Vagina (tissue), 2 donors: ENCODE measurements around the gene SUPV3L1. TPM values are rescaled to one million over a fixed set of nuclear protein-coding genes. Genes with fewer than 3 reads are reported as not detected.

Experiments used
- DNase-seq, 2 donors: peaks; one replicate each; pipeline ENCODE4 v3.0.0-alpha.2; 2017; ENCODE audit errors: extremely low spot score in 2 of 2
- H3K27ac ChIP-seq: fragments of 200-600 bp; sonication (generic); one replicate; pipeline ENCODE4 v1.5.1; 2019
- H3K27me3 ChIP-seq: fragments of 200-600 bp; sonication (generic); one replicate; pipeline ENCODE4 v1.5.1; 2019
- H3K36me3 ChIP-seq, 2 donors: fragments of 200-600 bp; sonication (generic); one replicate each; pipeline ENCODE4 v1.5.1; 2017 to 2019
- H3K4me1 ChIP-seq: fragments of 200-600 bp; sonication (generic); one replicate; pipeline ENCODE4 v1.5.1; 2019
- H3K4me3 ChIP-seq, 2 donors: fragments of 200-600 bp; sonication (generic); 1 replicate in 1 of 2; 2 replicates in 1 of 2; pipeline ENCODE4 v1.5.1; 2016 to 2019
- H3K9me3 ChIP-seq: fragments of 200-600 bp; sonication (generic); one replicate; pipeline ENCODE4 v1.5.1; 2019
- POLR2A ChIP-seq, 2 donors: fragments of 450-650 bp; IDR thresholded peaks; one replicate each; pipeline ENCODE4 v1.6.1; 2017; ENCODE audit warnings: antibody characterized with exemption in 2 of 2, mild to moderate bottlenecking in 2 of 2, moderate library complexity in 2 of 2
- POLR2AphosphoS5 ChIP-seq, 2 donors: sonication (generic); formaldehyde crosslinking; IDR thresholded peaks; one replicate each; pipeline ENCODE4 v1.9.0; 2017; ENCODE audit warnings: antibody characterized with exemption in 2 of 2, mild to moderate bottlenecking in 2 of 2, low read depth in 1 of 2; ENCODE audit not compliant: insufficient read depth in 1 of 2
- intact Hi-C: fragments of 100-400 bp; cut with DNase I; formaldehyde crosslinking; loops from one replicate; pipeline ENCODE4 v1.15.1; 2023
- total RNA-seq: library from RNA; depleted of rRNA; stranded (reverse); fragments of >200 nt; gene quantifications from one replicate; pipeline ENCODE4 v1.2.3, GENCODE V29; 2016
- TF ChIP-seq, protein P1 (sequence below), 3 experiments: fragments of 450-650 bp in 2 of 3; fragments of 200-600 bp in 1 of 3; sonication (generic) in 1 of 3; IDR thresholded peaks; one replicate each; pipeline ENCODE4 v1.5.1; 2017 to 2019; ENCODE audit warnings: antibody characterized with exemption in 3 of 3, mild to moderate bottlenecking in 2 of 3, moderate library complexity in 2 of 3

Gene SUPV3L1
- total RNA-seq, 1 donor from 2014 or later = 27.5 TPM

DNA sequence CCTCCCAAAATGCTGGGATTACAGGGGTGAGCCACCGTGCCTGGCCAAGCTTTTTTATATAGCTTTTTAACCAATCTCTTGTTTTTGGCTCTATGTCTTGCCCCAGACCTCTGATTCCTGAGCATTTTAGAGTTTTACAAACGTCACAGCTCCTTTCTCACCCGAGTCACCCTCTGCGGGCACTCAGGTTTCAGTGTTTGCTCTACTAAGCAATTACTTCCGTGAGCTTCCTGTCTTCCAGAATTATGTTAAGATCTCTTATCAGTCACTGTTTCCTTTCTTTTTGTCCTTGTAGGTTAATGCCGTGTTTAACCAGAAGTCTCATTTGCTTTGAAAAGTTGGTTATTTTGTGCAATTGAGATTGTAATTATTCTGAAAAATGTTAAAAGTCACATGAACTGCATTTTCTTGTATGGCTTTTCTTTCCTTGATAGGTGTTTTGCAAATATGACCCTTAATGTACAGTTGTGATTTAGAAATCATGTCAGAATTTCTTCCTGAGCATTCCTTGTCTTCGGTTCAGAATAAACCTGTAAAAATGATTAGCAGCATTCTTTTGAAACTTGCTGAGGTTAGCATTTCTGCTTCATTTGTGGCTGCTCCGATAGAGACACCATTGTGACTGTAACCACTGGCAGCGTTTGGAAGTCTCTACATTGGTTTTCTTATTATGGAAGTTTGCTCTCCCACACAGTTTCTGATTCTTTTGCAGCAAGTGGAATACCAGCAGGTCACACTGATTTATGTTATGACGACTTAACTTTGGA, 35.6 kb downstream of the SUPV3L1 start:
- peaks cover 6% of the 10 kb centered on the region for H3K4me1 ChIP-seq
- no peak overlapping the region for H3K27ac ChIP-seq
- no peak for DNase-seq
- TF ChIP-seq, protein P1, sequence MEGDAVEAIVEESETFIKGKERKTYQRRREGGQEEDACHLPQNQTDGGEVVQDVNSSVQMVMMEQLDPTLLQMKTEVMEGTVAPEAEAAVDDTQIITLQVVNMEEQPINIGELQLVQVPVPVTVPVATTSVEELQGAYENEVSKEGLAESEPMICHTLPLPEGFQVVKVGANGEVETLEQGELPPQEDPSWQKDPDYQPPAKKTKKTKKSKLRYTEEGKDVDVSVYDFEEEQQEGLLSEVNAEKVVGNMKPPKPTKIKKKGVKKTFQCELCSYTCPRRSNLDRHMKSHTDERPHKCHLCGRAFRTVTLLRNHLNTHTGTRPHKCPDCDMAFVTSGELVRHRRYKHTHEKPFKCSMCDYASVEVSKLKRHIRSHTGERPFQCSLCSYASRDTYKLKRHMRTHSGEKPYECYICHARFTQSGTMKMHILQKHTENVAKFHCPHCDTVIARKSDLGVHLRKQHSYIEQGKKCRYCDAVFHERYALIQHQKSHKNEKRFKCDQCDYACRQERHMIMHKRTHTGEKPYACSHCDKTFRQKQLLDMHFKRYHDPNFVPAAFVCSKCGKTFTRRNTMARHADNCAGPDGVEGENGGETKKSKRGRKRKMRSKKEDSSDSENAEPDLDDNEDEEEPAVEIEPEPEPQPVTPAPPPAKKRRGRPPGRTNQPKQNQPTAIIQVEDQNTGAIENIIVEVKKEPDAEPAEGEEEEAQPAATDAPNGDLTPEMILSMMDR (IDR thresholded peaks at IDR 0.05) = no peak
- TF ChIP-seq POLR2A (IDR thresholded peaks at IDR 0.05) = no peak
- no peak for TF ChIP-seq POLR2AphosphoS5 (IDR thresholded peaks at IDR 0.05; ENCODE audit: insufficient read depth in 1 of 2, low read depth in 1 of 2)
- no peaks in the 10 kb centered on the region for H3K27me3 ChIP-seq
- H3K36me3 ChIP-seq = no peaks in the 10 kb centered on the region
- H3K9me3 ChIP-seq = no peaks in the 10 kb centered on the region
- intact Hi-C loops = no loop called here
- no peak overlapping the region for H3K4me3 ChIP-seq

DNA sequence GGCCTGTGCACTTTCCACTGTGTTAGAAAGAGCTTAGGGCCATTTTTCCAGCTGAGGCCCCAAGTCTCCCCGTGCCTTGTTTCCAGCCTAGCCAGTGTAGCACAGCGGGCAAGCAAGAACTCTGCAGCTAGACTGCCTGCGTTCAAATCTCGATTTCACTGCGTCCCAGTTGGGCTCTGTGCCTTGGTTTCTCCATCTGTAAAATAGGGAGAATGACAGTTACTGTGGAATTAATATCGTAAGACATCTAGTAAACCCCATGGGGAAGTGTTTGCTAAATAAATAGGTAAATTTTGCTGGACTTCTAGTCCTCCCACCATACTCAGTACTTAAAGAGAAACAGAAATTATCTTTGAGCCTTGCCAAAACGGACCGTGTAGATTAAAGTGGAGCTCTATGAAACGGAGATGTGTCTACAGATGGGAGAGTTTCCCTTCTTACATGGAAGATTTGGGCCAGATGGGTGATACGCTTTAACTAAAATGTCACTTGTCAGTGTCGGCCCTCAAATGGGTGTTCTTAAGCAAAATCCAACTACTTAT, 36.6 kb downstream of the SUPV3L1 start:
- no peaks in the 10 kb centered on the region for H3K9me3 ChIP-seq
- H3K36me3 ChIP-seq = no peaks in the 10 kb centered on the region
- TF ChIP-seq POLR2AphosphoS5 (IDR thresholded peaks at IDR 0.05; ENCODE audit: insufficient read depth in 1 of 2, low read depth in 1 of 2) = no peak
- TF ChIP-seq, protein P1 (IDR thresholded peaks at IDR 0.05) = no peak
- TF ChIP-seq POLR2A (IDR thresholded peaks at IDR 0.05) = no peak
- no peak overlapping the region for H3K4me3 ChIP-seq
- DNase-seq = no peak
- H3K27ac ChIP-seq = no peak overlapping the region
- H3K4me1 ChIP-seq = peaks cover 10% of the 10 kb centered on the region
- no peaks in the 10 kb centered on the region for H3K27me3 ChIP-seq
- intact Hi-C loops = no loop called here

DNA sequence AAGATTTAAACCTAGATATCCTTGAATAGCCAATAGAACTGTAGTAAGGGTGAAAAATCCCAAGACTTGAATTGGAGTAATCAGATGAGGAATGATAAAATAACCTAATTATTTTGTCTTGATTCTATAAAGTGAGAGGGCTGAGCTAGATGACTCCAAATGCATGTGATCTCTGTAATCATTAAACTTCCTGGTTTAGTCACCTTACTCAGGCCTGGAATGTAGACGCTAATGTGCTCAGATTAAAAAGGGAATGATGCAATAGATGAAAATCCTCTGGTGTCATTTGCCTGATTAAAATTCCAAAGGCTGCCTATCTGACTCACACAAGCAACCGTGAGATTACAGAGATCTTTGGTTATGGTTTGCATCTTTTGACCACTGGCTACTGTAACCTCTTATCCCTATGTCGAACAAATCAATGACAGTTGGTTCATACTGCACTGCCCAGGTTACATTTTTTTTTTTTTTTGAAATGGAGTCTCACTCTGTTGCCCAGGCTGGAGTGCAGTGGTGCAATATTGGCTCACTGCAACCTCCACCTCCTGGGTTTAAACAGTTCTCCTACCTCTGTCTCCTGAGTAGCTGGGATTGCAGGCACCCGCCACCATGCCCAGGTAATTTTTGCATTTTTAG, 37.2 kb downstream of the SUPV3L1 start:
- H3K27me3 ChIP-seq = no peaks in the 10 kb centered on the region
- intact Hi-C loops = no loop called here
- H3K36me3 ChIP-seq = no peaks in the 10 kb centered on the region
- peak in 1 of 2 donors; percentile 84 for TF ChIP-seq POLR2AphosphoS5 (IDR thresholded peaks at IDR 0.05; ENCODE audit: insufficient read depth in 1 of 2, low read depth in 1 of 2)
- TF ChIP-seq, protein P1 (IDR thresholded peaks at IDR 0.05) = no peak
- no peak overlapping the region for H3K4me3 ChIP-seq
- no peak overlapping the region for H3K27ac ChIP-seq
- DNase-seq = no peak
- no peaks in the 10 kb centered on the region for H3K9me3 ChIP-seq
- peaks cover 15% of the 10 kb centered on the region for H3K4me1 ChIP-seq

DNA sequence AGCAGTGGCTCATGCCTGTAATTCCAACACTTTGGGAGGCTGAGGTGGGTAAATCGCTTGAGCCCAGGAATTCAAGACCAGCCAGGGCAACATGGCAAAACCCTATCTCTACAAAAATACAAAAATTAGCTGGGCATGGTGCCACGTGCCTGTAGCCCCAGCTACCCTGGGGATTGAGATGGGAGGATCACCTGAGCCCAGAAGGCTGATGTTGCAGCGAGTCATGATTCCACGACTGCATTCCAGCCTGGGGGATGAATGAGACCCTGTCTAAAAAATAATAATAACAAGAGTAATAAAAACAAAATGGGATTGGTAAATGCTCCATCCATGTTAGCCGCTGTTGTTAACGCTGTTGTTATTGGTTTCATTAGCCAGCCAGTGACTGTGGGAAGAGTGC, 38.8 kb downstream of the SUPV3L1 start:
- H3K36me3 ChIP-seq = no peaks in the 10 kb centered on the region
- H3K4me1 ChIP-seq = peaks cover 19% of the 10 kb centered on the region
- no peaks in the 10 kb centered on the region for H3K27me3 ChIP-seq
- no peaks in the 10 kb centered on the region for H3K9me3 ChIP-seq
- no peak overlapping the region for H3K27ac ChIP-seq
- TF ChIP-seq POLR2AphosphoS5 (IDR thresholded peaks at IDR 0.05; ENCODE audit: insufficient read depth in 1 of 2, low read depth in 1 of 2) = no peak
- TF ChIP-seq, protein P1 (IDR thresholded peaks at IDR 0.05) = no peak
- no peak for TF ChIP-seq POLR2A (IDR thresholded peaks at IDR 0.05)
- DNase-seq = no peak
- intact Hi-C loops = no loop called here
- H3K4me3 ChIP-seq = no peak overlapping the region

DNA sequence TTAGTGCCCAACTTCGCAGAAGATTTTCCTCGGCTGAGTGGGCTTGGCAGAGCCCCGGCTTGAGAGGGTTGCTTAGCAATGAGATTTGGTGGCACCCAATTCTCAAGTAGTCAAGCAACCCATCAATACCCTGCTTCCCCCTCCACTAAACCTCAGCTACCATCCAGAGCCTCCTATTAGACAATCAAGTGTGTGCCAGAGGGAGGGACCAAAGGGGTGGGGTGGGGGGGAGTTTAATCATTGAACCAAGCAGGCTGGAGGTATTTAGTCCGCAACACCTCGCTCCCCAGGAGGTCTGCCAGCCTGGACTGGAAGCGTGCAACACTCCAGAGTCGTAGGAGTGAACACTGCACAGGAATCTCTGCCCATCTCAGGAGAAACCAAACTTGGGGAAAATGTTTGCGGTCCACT, 40.0 kb downstream of the SUPV3L1 start, which contains the start of gene HKDC1:
TSS of gene HKDC1 (plus strand) at position 292 of the 411 bp plus-strand sequence. CDS start at position 396, 104 bp downstream.
- Histone ChIP-seq H3K4me3 (no peak within 1 kb of the TSS), H3K27ac (no peak within 1 kb of the TSS), H3K4me1 (peaks cover 19% of the 10 kb centered on the region), H3K27me3 (no peaks in the 10 kb centered on the region), H3K9me3 (no peaks in the 10 kb centered on the region), H3K36me3 (no peaks in the 10 kb centered on the region)
- intact Hi-C loops = no loop called here
- DNase-seq = no peak
- TF ChIP-seq POLR2A (IDR thresholded peaks at IDR 0.05) (no peak), POLR2AphosphoS5 (IDR thresholded peaks at IDR 0.05; ENCODE audit: insufficient read depth in 1 of 2, low read depth in 1 of 2) (no peak)
- TF ChIP-seq, protein P1 (IDR thresholded peaks at IDR 0.05) = no peak
